ENCODE measurements around the gene ADGRL3.
A peak's percentile ranks its signal among the peaks of the same experiment; 100 is the strongest.

ADGRL3 gene

GRCh38 chr4:62051332-62051731 is 851.2 kb downstream of the ADGRL3 start:
- DNase-seq = no peak

DNA sequence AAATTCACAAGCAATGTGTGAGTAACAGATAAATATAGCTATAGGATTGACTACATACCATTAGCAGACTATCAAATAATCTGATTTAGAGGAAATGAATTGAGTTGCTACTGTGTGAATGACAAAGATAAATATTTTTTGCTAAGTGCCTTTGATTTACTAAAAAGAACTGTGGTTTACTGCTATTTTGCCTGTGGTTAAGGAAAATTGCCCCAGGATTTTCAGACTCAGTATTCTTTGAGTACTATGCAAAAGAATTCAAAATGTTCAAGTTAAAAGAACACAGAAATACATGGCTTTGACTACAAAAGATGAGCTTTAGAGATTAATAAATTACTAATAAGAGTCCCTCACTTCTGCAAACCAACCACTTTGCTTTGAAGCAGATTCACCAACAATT is 853.8 kb downstream of the ADGRL3 start:
- no peak for DNase-seq

- DNase-seq = no peak
Measured at GRCh38 chr4:62057031-62057430, 856.9 kb downstream of the ADGRL3 start.

GRCh38 chr4:62058571-62058970 is 858.4 kb downstream of the ADGRL3 start:
- no peak for DNase-seq

- DNase-seq = no peak
Measured at GRCh38 chr4:62070291-62070852, 870.2 kb downstream of the ADGRL3 start.

GRCh38 chr4:62075089-62075488 is 875.0 kb downstream of the ADGRL3 start:
- DNase-seq = no peak

- no peak for DNase-seq
Measured at GRCh38 chr4:62075521-62075920, 875.4 kb downstream of the ADGRL3 start.

DNA sequence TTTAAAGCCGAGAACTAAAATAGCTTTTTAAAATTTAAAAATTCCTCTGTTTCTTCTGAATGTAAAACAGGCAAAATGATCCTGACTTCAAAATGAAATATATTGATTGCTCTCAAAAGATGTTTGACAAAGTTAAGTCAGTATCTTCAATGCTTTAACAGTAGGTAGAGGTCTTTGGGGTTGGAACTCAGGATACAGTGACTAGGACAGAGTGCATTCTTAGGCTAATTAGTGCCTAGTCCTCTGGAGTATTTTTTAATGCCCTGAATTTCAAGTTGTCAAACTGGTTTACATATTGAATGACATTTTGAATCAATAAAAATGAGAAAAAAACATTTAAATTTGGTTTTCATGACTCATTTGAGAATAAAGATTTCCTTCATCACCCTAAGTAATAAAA is 877.3 kb downstream of the ADGRL3 start:
- no peak for DNase-seq

DNA sequence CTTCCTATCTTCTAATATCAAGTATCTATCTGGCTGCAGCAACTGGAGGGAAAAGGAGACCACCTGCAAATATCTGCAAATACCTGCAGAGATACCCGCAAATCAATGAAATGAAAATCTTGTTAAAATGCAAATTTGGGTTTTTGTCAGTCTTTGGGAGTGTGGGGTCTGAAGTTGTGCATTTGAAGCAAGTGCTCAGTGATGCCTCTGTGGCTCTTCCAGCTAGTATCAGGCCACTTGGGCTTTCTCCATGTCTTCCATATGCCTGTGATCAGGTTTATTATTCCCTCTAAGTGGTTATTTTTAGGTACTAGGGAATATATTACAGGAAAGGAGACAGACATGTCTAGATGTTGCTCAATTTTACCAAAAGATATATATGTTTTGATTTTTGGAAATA is 880.3 kb downstream of the ADGRL3 start:
- DNase-seq = no peak

DNA sequence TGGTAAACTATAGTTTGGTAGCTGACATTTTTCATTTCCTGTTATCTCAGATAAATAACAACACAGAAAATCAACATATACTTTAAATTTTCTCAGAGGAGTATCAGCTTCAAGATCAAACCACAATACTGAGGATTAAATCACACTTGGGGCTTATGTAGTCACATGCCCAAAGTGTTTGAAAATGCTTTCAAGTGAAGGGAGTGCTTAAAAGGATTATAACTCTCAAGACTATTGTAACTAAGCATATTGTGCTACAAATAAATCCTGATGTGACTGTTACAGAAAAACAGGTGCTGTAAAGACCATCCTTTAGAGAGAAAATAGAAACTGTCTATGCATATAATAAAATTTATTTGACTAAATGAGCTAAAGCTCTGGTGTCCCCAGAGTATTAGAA is 887.6 kb downstream of the ADGRL3 start:
- DNase-seq = peak; percentile 84

DNA sequence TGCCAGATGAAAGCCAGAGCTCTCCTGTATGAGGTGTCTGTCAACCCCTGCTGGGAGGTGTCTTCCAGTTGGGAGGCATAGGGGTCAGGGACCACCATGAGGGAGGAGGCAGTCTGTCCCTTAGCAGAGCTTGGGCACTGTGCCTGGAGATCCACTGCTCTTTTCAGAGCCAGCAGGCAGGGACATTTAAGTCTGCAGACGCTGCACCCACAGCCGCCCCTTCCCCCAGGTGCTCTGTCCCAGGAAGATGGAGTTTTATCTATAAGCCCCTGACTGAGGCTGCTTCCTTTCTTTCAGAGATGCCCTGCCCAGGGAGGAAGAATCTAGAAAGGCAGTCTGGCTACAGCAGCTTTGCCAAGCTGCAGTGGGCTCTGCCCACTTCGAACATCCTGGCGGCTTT is 893.6 kb downstream of the ADGRL3 start:
- no peak for DNase-seq

DNA sequence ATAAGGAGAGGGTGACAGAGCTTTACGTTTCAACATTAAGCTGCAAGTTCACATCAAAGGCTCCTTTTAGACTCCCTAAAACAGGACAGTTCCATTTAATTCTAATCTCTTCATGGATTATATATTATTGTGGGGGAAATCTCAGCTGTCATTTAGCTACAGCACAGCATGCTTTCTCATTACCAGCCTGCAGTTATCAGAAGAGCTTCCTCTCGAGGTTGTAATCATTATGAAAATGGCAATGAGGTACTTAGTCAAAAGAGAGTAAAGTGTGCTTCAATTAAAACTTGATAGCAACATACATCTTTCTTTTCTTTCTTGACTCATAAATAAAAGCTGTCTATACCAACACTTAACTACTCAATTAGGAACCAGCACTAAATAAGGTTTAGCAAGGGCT is 896.8 kb downstream of the ADGRL3 start:
- no peak for DNase-seq

GRCh38 chr4:62115216-62115615 is 915.1 kb downstream of the ADGRL3 start:
- DNase-seq = no peak

- no peak for DNase-seq
Measured at GRCh38 chr4:62117886-62118285, 917.8 kb downstream of the ADGRL3 start.

DNA sequence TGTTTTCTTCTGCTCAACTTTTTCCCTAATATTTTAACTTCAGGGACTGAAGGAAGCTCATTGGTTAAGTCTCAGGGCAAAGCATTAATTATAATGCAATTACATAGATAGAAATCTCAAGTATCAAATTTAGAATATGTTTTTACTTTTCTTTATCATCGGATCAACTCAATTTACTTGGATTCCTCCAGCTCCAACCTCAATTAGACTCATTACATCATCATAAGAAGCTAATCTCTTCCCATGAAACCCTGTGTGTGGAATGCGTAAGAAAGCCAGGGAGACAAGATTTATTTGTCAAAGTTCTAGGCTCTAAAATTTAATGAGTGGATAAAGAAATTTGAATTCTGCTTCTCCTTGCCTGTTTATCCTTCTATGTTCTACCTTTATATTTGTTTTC is 918.4 kb downstream of the ADGRL3 start:
- DNase-seq = no peak

GRCh38 chr4:62119195-62119594 is 919.1 kb downstream of the ADGRL3 start:
- DNase-seq = peak; percentile 10

- no peak for DNase-seq
Measured at GRCh38 chr4:62126064-62126732, 926.1 kb downstream of the ADGRL3 start.
